ENCODE results near the gene TXNRD2.
A peak's percentile ranks its signal among the peaks of the same experiment; 100 is the strongest.

Gene TXNRD2

GRCh38 chr22:19902245-19902715, 39.3 kb downstream of the TXNRD2 start:
- H3K4me3 ChIP-seq (ENCODE audit: insufficient read depth, low read depth, low read length) = no peak overlapping the region
- H3K36me3 ChIP-seq (ENCODE audit: control insufficient read depth, insufficient read depth, low read length) = no peaks in the 10 kb centered on the region
- WGBS, 2 experiments = 78 to 84% methylated on average over 7 of the region's 7 CpGs
- H3K4me1 ChIP-seq (ENCODE audit: control insufficient read depth, insufficient read depth, low read length) = peaks cover 19% of the 10 kb centered on the region
- no peaks in the 10 kb centered on the region for H3K27me3 ChIP-seq (ENCODE audit: control insufficient read depth, insufficient read depth, low read length, poor library complexity, severe bottlenecking)
- peak overlapping the region; percentile 52 for H3K27ac ChIP-seq (ENCODE audit: insufficient read depth, low read depth, low read length, poor library complexity, severe bottlenecking)
- H3K9me3 ChIP-seq (ENCODE audit: control insufficient read depth, low read length) = no peaks in the 10 kb centered on the region

- Histone ChIP-seq H3K9me3 (ENCODE audit: control insufficient read depth, low read length) (no peaks in the 10 kb centered on the region), H3K4me3 (ENCODE audit: insufficient read depth, low read depth, low read length) (no peak overlapping the region), H3K36me3 (ENCODE audit: control insufficient read depth, insufficient read depth, low read length) (no peaks in the 10 kb centered on the region), H3K4me1 (ENCODE audit: control insufficient read depth, insufficient read depth, low read length) (peaks cover 19% of the 10 kb centered on the region), H3K27ac (ENCODE audit: insufficient read depth, low read depth, low read length, poor library complexity, severe bottlenecking) (no peak overlapping the region), H3K27me3 (ENCODE audit: control insufficient read depth, insufficient read depth, low read length, poor library complexity, severe bottlenecking) (no peaks in the 10 kb centered on the region)
- WGBS, 2 experiments = 90 to 92% methylated on average over 11 of the region's 11 CpGs
Measured at GRCh38 chr22:19901577-19902244, 39.9 kb downstream of the TXNRD2 start.

GRCh38 chr22:19900707-19901436, 40.7 kb downstream of the TXNRD2 start:
- 93 to 94% methylated on average over 13 of the region's 13 CpGs for WGBS, 2 experiments
- no peaks in the 10 kb centered on the region for H3K27me3 ChIP-seq (ENCODE audit: control insufficient read depth, insufficient read depth, low read length, poor library complexity, severe bottlenecking)
- H3K36me3 ChIP-seq (ENCODE audit: control insufficient read depth, insufficient read depth, low read length) = no peaks in the 10 kb centered on the region
- H3K9me3 ChIP-seq (ENCODE audit: control insufficient read depth, low read length) = no peaks in the 10 kb centered on the region
- H3K27ac ChIP-seq (ENCODE audit: insufficient read depth, low read depth, low read length, poor library complexity, severe bottlenecking) = no peak overlapping the region
- H3K4me1 ChIP-seq (ENCODE audit: control insufficient read depth, insufficient read depth, low read length) = peaks cover 19% of the 10 kb centered on the region
- no peak overlapping the region for H3K4me3 ChIP-seq (ENCODE audit: insufficient read depth, low read depth, low read length)

GRCh38 chr22:19898831-19899567, 42.6 kb downstream of the TXNRD2 start:
- WGBS, 2 experiments = 93 to 94% methylated on average over 16 of the region's 16 CpGs
- H3K4me1 ChIP-seq (ENCODE audit: control insufficient read depth, insufficient read depth, low read length) = peaks cover 19% of the 10 kb centered on the region
- no peaks in the 10 kb centered on the region for H3K9me3 ChIP-seq (ENCODE audit: control insufficient read depth, low read length)
- no peaks in the 10 kb centered on the region for H3K36me3 ChIP-seq (ENCODE audit: control insufficient read depth, insufficient read depth, low read length)
- H3K27me3 ChIP-seq (ENCODE audit: control insufficient read depth, insufficient read depth, low read length, poor library complexity, severe bottlenecking) = no peaks in the 10 kb centered on the region
- H3K4me3 ChIP-seq (ENCODE audit: insufficient read depth, low read depth, low read length) = no peak overlapping the region
- no peak overlapping the region for H3K27ac ChIP-seq (ENCODE audit: insufficient read depth, low read depth, low read length, poor library complexity, severe bottlenecking)

GRCh38 chr22:19898145-19898544, 43.5 kb downstream of the TXNRD2 start:
- Histone ChIP-seq H3K27me3 (ENCODE audit: control insufficient read depth, insufficient read depth, low read length, poor library complexity, severe bottlenecking) (peaks cover under 1% of the 10 kb centered on the region), H3K4me1 (ENCODE audit: control insufficient read depth, insufficient read depth, low read length) (peaks cover 12% of the 10 kb centered on the region), H3K27ac (ENCODE audit: insufficient read depth, low read depth, low read length, poor library complexity, severe bottlenecking) (no peak overlapping the region), H3K9me3 (ENCODE audit: control insufficient read depth, low read length) (no peaks in the 10 kb centered on the region), H3K4me3 (ENCODE audit: insufficient read depth, low read depth, low read length) (no peak overlapping the region), H3K36me3 (ENCODE audit: control insufficient read depth, insufficient read depth, low read length) (no peaks in the 10 kb centered on the region)
- WGBS, 2 experiments = 86 to 87% methylated on average over 7 of the region's 7 CpGs

GRCh38 chr22:19897726-19898125, 43.9 kb downstream of the TXNRD2 start:
- 94 to 96% methylated on average over 16 of the region's 16 CpGs for WGBS, 2 experiments
- Histone ChIP-seq H3K36me3 (ENCODE audit: control insufficient read depth, insufficient read depth, low read length) (no peaks in the 10 kb centered on the region), H3K4me1 (ENCODE audit: control insufficient read depth, insufficient read depth, low read length) (peaks cover 12% of the 10 kb centered on the region), H3K27ac (ENCODE audit: insufficient read depth, low read depth, low read length, poor library complexity, severe bottlenecking) (no peak overlapping the region), H3K27me3 (ENCODE audit: control insufficient read depth, insufficient read depth, low read length, poor library complexity, severe bottlenecking) (peaks cover 3% of the 10 kb centered on the region), H3K4me3 (ENCODE audit: insufficient read depth, low read depth, low read length) (no peak overlapping the region), H3K9me3 (ENCODE audit: control insufficient read depth, low read length) (no peaks in the 10 kb centered on the region)

- Histone ChIP-seq H3K27ac (ENCODE audit: insufficient read depth, low read depth, low read length, poor library complexity, severe bottlenecking) (no peak overlapping the region), H3K4me3 (ENCODE audit: insufficient read depth, low read depth, low read length) (no peak overlapping the region), H3K4me1 (ENCODE audit: control insufficient read depth, insufficient read depth, low read length) (peaks cover 14% of the 10 kb centered on the region), H3K9me3 (ENCODE audit: control insufficient read depth, low read length) (no peaks in the 10 kb centered on the region), H3K27me3 (ENCODE audit: control insufficient read depth, insufficient read depth, low read length, poor library complexity, severe bottlenecking) (peaks cover 3% of the 10 kb centered on the region), H3K36me3 (ENCODE audit: control insufficient read depth, insufficient read depth, low read length) (no peaks in the 10 kb centered on the region)
- 92% methylated on average over 15 of the region's 15 CpGs for WGBS, 2 experiments
Measured at GRCh38 chr22:19896665-19897355, 44.8 kb downstream of the TXNRD2 start.

- H3K27ac ChIP-seq (ENCODE audit: insufficient read depth, low read depth, low read length, poor library complexity, severe bottlenecking) = no peak overlapping the region
- 96 to 97% methylated on average over 23 of the region's 23 CpGs for WGBS, 2 experiments
- H3K9me3 ChIP-seq (ENCODE audit: control insufficient read depth, low read length) = no peaks in the 10 kb centered on the region
- H3K27me3 ChIP-seq (ENCODE audit: control insufficient read depth, insufficient read depth, low read length, poor library complexity, severe bottlenecking) = peaks cover 7% of the 10 kb centered on the region
- no peaks in the 10 kb centered on the region for H3K36me3 ChIP-seq (ENCODE audit: control insufficient read depth, insufficient read depth, low read length)
- no peak overlapping the region for H3K4me3 ChIP-seq (ENCODE audit: insufficient read depth, low read depth, low read length)
- peaks cover 24% of the 10 kb centered on the region for H3K4me1 ChIP-seq (ENCODE audit: control insufficient read depth, insufficient read depth, low read length)
Measured at GRCh38 chr22:19895160-19895849, 46.3 kb downstream of the TXNRD2 start.

- 93 to 94% methylated on average over 15 of the region's 15 CpGs for WGBS, 2 experiments
- Histone ChIP-seq H3K27ac (ENCODE audit: insufficient read depth, low read depth, low read length, poor library complexity, severe bottlenecking) (no peak overlapping the region), H3K27me3 (ENCODE audit: control insufficient read depth, insufficient read depth, low read length, poor library complexity, severe bottlenecking) (peaks cover 7% of the 10 kb centered on the region), H3K36me3 (ENCODE audit: control insufficient read depth, insufficient read depth, low read length) (no peaks in the 10 kb centered on the region), H3K4me3 (ENCODE audit: insufficient read depth, low read depth, low read length) (no peak overlapping the region), H3K9me3 (ENCODE audit: control insufficient read depth, low read length) (no peaks in the 10 kb centered on the region), H3K4me1 (ENCODE audit: control insufficient read depth, insufficient read depth, low read length) (peaks cover 24% of the 10 kb centered on the region)
Measured at GRCh38 chr22:19893363-19893762, 48.3 kb downstream of the TXNRD2 start.
